Measurements from ENCODE around the gene FAM3C.

The FAM3C gene

DNA sequence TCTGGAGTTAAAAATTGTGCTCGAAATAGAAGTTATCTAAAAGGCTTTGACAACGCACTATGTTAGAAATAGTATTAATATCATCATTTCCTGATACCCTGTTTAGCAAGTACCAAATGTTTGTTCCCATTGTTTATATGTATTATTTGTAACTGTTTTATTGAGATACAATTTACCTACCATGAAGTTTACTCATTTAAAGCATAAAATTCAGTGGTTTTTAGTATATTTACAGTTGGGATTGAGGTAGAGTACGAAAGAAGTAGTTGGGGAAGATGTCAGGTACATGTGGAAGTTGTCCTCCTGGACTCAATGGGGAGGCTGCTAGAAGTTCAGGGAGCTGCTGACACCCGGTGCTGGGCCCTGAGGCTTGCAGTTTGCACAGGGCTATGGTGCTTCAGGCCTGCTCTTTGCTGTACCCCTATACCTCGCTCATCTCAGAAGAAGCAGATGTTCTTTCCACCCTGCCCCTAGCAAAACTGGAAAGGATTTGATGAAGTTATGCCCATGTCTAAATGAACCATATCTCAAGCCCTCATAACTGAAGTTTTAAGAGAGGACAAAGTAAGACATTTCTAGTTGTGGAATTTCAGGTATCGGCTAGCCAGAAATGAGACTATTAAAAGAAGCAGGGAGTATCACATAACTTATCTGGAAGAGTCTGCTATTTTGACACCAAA, 92.5 kb downstream of the FAM3C start:
- no peaks in the 10 kb centered on the region for H3K36me3 ChIP-seq (replicated peaks; ENCODE audit: insufficient read depth, low read length)
- H4K20me1 ChIP-seq (ENCODE audit: insufficient read depth, low read length), result no peaks in the 10 kb centered on the region
- H3K4me2 ChIP-seq (ENCODE audit: low read depth, low read length), result no peak overlapping the region
- no peaks in the 10 kb centered on the region for H3K4me1 ChIP-seq (ENCODE audit: low read length)
- H3K4me3 ChIP-seq (ENCODE audit: low read length), result no peak overlapping the region
- DNase-seq, result no peak
- no peak overlapping the region for H3K9ac ChIP-seq (ENCODE audit: low read length)
- no peaks in the 10 kb centered on the region for H3K9me2 ChIP-seq (replicated peaks; ENCODE audit: insufficient read depth, low read length)
- H3K27ac ChIP-seq (ENCODE audit: low read length), result no peak overlapping the region
- H3K9me3 ChIP-seq (replicated peaks; ENCODE audit: insufficient read depth, low read length), result no peaks in the 10 kb centered on the region
- no peak overlapping the region for H2AFZ ChIP-seq (ENCODE audit: low read length)
- H3K27me3 ChIP-seq (replicated peaks; ENCODE audit: insufficient read depth, low read length), result no peaks in the 10 kb centered on the region
- H3F3A ChIP-seq (ENCODE audit: insufficient read depth, low read length), result no peaks in the 10 kb centered on the region
- TF ChIP-seq EZH2 (optimal IDR thresholded peaks at IDR 0.05; ENCODE audit: low read depth, low read length) (no peak), EZH2phosphoT487 (IDR thresholded peaks at IDR 0.05; ENCODE audit: low read length) (no peak)
- TF ChIP-seq, protein P1, sequence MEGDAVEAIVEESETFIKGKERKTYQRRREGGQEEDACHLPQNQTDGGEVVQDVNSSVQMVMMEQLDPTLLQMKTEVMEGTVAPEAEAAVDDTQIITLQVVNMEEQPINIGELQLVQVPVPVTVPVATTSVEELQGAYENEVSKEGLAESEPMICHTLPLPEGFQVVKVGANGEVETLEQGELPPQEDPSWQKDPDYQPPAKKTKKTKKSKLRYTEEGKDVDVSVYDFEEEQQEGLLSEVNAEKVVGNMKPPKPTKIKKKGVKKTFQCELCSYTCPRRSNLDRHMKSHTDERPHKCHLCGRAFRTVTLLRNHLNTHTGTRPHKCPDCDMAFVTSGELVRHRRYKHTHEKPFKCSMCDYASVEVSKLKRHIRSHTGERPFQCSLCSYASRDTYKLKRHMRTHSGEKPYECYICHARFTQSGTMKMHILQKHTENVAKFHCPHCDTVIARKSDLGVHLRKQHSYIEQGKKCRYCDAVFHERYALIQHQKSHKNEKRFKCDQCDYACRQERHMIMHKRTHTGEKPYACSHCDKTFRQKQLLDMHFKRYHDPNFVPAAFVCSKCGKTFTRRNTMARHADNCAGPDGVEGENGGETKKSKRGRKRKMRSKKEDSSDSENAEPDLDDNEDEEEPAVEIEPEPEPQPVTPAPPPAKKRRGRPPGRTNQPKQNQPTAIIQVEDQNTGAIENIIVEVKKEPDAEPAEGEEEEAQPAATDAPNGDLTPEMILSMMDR (IDR thresholded peaks at IDR 0.05; ENCODE audit: low read length), result no peak
- no peaks in the 10 kb centered on the region for H3K79me2 ChIP-seq (ENCODE audit: low read length)

DNA sequence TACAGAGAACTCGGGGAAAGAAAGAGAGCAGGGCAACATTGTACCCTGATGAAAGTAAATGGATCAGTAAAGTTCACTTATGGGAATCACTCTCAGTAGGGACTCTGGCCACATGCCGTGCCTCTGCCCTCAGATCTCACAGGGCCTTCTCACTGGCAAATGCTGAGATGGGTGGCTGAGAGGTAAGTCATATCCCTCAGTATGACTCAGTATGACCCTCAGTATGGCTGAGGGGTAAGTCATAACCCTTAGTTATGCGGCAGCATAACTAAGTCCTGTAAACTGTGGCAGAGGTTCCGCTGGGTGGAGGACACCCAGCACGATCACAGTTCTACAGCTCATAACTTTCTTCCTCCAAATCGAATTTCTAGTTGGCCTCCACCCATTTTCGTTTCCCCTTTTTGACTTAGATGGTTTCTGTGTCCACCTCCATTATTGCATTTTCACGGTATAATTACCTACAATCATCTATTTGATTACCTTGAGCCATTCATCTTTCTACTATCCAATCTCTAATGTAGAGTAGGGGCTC, 93.8 kb downstream of the FAM3C start:
- no peak for TF ChIP-seq EZH2phosphoT487 (IDR thresholded peaks at IDR 0.05; ENCODE audit: low read length)
- no peak for TF ChIP-seq EZH2 (optimal IDR thresholded peaks at IDR 0.05; ENCODE audit: low read depth, low read length)
- TF ChIP-seq, protein P1 (IDR thresholded peaks at IDR 0.05; ENCODE audit: low read length), result no peak
- no peak overlapping the region for H2AFZ ChIP-seq (ENCODE audit: low read length)
- H3K4me3 ChIP-seq (ENCODE audit: low read length), result no peak overlapping the region
- no peaks in the 10 kb centered on the region for H4K20me1 ChIP-seq (ENCODE audit: insufficient read depth, low read length)
- H3K9ac ChIP-seq (ENCODE audit: low read length), result no peak overlapping the region
- no peak overlapping the region for H3K27ac ChIP-seq (ENCODE audit: low read length)
- H3K4me2 ChIP-seq (ENCODE audit: low read depth, low read length), result no peak overlapping the region
- no peaks in the 10 kb centered on the region for H3K4me1 ChIP-seq (ENCODE audit: low read length)
- H3K79me2 ChIP-seq (ENCODE audit: low read length), result no peaks in the 10 kb centered on the region
- H3K27me3 ChIP-seq (replicated peaks; ENCODE audit: insufficient read depth, low read length), result no peaks in the 10 kb centered on the region
- no peaks in the 10 kb centered on the region for H3K9me2 ChIP-seq (replicated peaks; ENCODE audit: insufficient read depth, low read length)
- H3K9me3 ChIP-seq (replicated peaks; ENCODE audit: insufficient read depth, low read length), result no peaks in the 10 kb centered on the region
- no peaks in the 10 kb centered on the region for H3K36me3 ChIP-seq (replicated peaks; ENCODE audit: insufficient read depth, low read length)
- no peaks in the 10 kb centered on the region for H3F3A ChIP-seq (ENCODE audit: insufficient read depth, low read length)
- DNase-seq, result no peak

DNA sequence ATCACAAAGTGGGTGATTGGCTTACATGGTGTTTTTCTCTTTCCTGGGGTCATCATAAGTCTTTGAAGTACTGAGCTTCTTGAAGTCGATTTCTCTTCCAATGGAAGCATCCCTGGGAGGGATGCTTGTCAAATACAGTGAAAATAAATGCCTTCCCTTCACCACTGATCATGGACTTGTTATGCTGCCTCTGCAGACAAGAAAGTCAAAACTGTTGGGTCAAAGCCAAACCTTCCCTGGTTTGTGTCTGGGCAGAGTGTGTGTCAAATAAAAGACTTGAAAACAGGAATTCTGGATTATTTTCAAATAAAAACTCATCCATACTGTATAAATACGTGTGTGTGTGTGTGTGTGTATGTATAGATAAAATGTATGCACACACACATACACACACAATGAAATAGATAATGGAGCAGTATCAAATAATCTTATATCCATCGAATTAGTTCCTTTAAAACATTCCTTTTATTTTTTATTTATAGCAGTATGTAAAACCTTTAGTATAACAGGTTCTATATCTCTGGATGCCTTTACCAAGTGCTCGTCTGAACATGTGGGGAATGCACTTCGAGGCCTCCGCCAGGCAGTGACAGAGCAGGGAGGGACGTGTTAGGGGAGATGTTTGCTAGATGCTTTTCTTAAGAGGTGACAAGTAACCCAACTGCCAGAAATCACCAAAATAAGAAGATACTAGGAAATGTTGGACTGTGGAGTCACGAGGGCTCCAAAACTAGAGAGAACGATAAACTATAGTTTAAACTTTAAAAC, 94.5 kb downstream of the FAM3C start:
- H3K27me3 ChIP-seq (replicated peaks; ENCODE audit: insufficient read depth, low read length), result no peaks in the 10 kb centered on the region
- H3K27ac ChIP-seq (ENCODE audit: low read length), result no peak overlapping the region
- H4K20me1 ChIP-seq (ENCODE audit: insufficient read depth, low read length), result no peaks in the 10 kb centered on the region
- no peaks in the 10 kb centered on the region for H3K4me1 ChIP-seq (ENCODE audit: low read length)
- no peaks in the 10 kb centered on the region for H3K79me2 ChIP-seq (ENCODE audit: low read length)
- no peak overlapping the region for H2AFZ ChIP-seq (ENCODE audit: low read length)
- no peak for DNase-seq
- H3K9ac ChIP-seq (ENCODE audit: low read length), result no peak overlapping the region
- H3K9me3 ChIP-seq (replicated peaks; ENCODE audit: insufficient read depth, low read length), result no peaks in the 10 kb centered on the region
- no peak overlapping the region for H3K4me2 ChIP-seq (ENCODE audit: low read depth, low read length)
- H3K9me2 ChIP-seq (replicated peaks; ENCODE audit: insufficient read depth, low read length), result no peaks in the 10 kb centered on the region
- H3F3A ChIP-seq (ENCODE audit: insufficient read depth, low read length), result no peaks in the 10 kb centered on the region
- no peak overlapping the region for H3K4me3 ChIP-seq (ENCODE audit: low read length)
- no peaks in the 10 kb centered on the region for H3K36me3 ChIP-seq (replicated peaks; ENCODE audit: insufficient read depth, low read length)
- TF ChIP-seq, protein P1 (IDR thresholded peaks at IDR 0.05; ENCODE audit: low read length), result no peak
- TF ChIP-seq EZH2 (optimal IDR thresholded peaks at IDR 0.05; ENCODE audit: low read depth, low read length) (no peak), EZH2phosphoT487 (IDR thresholded peaks at IDR 0.05; ENCODE audit: low read length) (no peak)

Measured in MM.1S (cell line).